SK-N-SH treated with all-trans-retinoic acid at 6 μM for 48 hours (cell line): ENCODE measurements around the gene GORAB.
A peak's percentile ranks its signal among the peaks of the same experiment; 100 is the strongest.

Source experiments
- ATAC-seq: fragments of 200-7000 bp; cut with Tn5 transposase; 3 replicates; pipeline ENCODE4 v1.9.1; 2020; ENCODE audit warnings: mild to moderate bottlenecking, moderate library complexity
- ARNTL ChIP-seq: fragments of 450-650 bp; formaldehyde crosslinking; IDR thresholded peaks from 2 replicates; pipeline ENCODE4 v1.5.0; 2020; ENCODE audit warnings: low read depth, mild to moderate bottlenecking, moderate library complexity, borderline replicate concordance
- BACH2 ChIP-seq: fragments of 250-450 bp; sonication (Bioruptor Pico); IDR thresholded peaks from 2 replicates; pipeline ENCODE4 v1.9.0; 2021; ENCODE audit warnings: mild to moderate bottlenecking, borderline replicate concordance
- CSRNP3 ChIP-seq: fragments of 250-450 bp; sonication (Bioruptor Pico); IDR thresholded peaks from 2 replicates; pipeline ENCODE4 v1.5.1; 2021; ENCODE audit warnings: mild to moderate bottlenecking, moderate library complexity
- ESRRG ChIP-seq: fragments of 250-450 bp; sonication (Bioruptor Pico); IDR thresholded peaks from 2 replicates; pipeline ENCODE4 v1.6.1; 2021; ENCODE audit warnings: mild to moderate bottlenecking
- GLIS3 ChIP-seq: fragments of 250-450 bp; sonication (Bioruptor Pico); IDR thresholded peaks from 2 replicates; pipeline ENCODE4 v1.5.0; 2020; ENCODE audit warnings: mild to moderate bottlenecking, moderate library complexity
- ISL1 ChIP-seq: fragments of 250-450 bp; sonication (Bioruptor Pico); IDR thresholded peaks from 2 replicates; pipeline ENCODE4 v2.1.2; 2022; ENCODE audit warnings: mild to moderate bottlenecking, moderate library complexity
- OSR1 ChIP-seq: fragments of 250-450 bp; sonication (Bioruptor Pico); IDR thresholded peaks from 2 replicates; pipeline ENCODE4 v1.8.0; 2022; ENCODE audit warnings: moderate library complexity, mild to moderate bottlenecking, inconsistent platforms
- PATZ1 ChIP-seq: fragments of 250-450 bp; sonication (Bioruptor Pico); IDR thresholded peaks from 2 replicates; pipeline ENCODE4 v1.8.0; 2020; ENCODE audit warnings: mild to moderate bottlenecking, moderate library complexity, borderline replicate concordance
- PPARA ChIP-seq: fragments of 250-450 bp; sonication (Bioruptor Pico); IDR thresholded peaks from 2 replicates; pipeline ENCODE4 v1.5.0; 2020; ENCODE audit warnings: mild to moderate bottlenecking, borderline replicate concordance
- SNAI2 ChIP-seq: fragments of 250-450 bp; sonication (Bioruptor Pico); IDR thresholded peaks from 2 replicates; pipeline ENCODE4 v1.5.0; 2020; ENCODE audit warnings: mild to moderate bottlenecking, moderate library complexity
- TCF4 ChIP-seq: fragments of 250-450 bp; sonication (Bioruptor Pico); IDR thresholded peaks from 2 replicates; pipeline ENCODE4 v1.8.0; 2021; ENCODE audit warnings: mild to moderate bottlenecking, moderate library complexity, borderline replicate concordance
- TOX ChIP-seq: fragments of 250-450 bp; sonication (Bioruptor Pico); IDR thresholded peaks from 2 replicates; pipeline ENCODE4 v1.8.0; 2021; ENCODE audit warnings: mild to moderate bottlenecking, moderate library complexity, borderline replicate concordance
- TSHZ2 ChIP-seq: fragments of 250-450 bp; sonication (Bioruptor Pico); IDR thresholded peaks from 2 replicates; pipeline ENCODE4 v1.5.0; 2020; ENCODE audit warnings: mild to moderate bottlenecking, moderate library complexity
- ZC3H10 ChIP-seq: fragments of 250-450 bp; sonication (Bioruptor Pico); IDR thresholded peaks from 2 replicates; pipeline ENCODE4 v1.5.1; 2021; ENCODE audit warnings: mild to moderate bottlenecking, moderate library complexity
- ZFP3 ChIP-seq: fragments of 250-450 bp; sonication (Bioruptor Pico); IDR thresholded peaks from 2 replicates; pipeline ENCODE4 v1.5.0; 2020; ENCODE audit warnings: mild to moderate bottlenecking, moderate library complexity
- ZNF565 ChIP-seq: fragments of 450-650 bp; formaldehyde crosslinking; conservative IDR thresholded peaks from 2 replicates; pipeline ENCODE4 v1.5.0; 2020; ENCODE audit warnings: low read depth, mild to moderate bottlenecking, moderate library complexity
- ZNF70 ChIP-seq: fragments of 450-650 bp; formaldehyde crosslinking; IDR thresholded peaks from 2 replicates; pipeline ENCODE4 v1.5.0; 2020; ENCODE audit warnings: mild to moderate bottlenecking, moderate library complexity
- ZNF8 ChIP-seq: fragments of 450-650 bp; formaldehyde crosslinking; IDR thresholded peaks from 2 replicates; pipeline ENCODE4 v1.5.0; 2020; ENCODE audit warnings: mild to moderate bottlenecking, moderate library complexity
- TF ChIP-seq, protein P1 (sequence below): fragments of 250-450 bp; sonication (Bioruptor Pico); IDR thresholded peaks from 2 replicates; pipeline ENCODE4 v1.8.0; 2021; ENCODE audit warnings: low read depth, mild to moderate bottlenecking, moderate library complexity, borderline replicate concordance

GORAB gene

GRCh38 chr1:170510163-170510562, 21.8 kb upstream of the GORAB start:
- TF ChIP-seq ZNF8 = no peak
- no peak for TF ChIP-seq PPARA (CRISPR knock-in tag)
- TF ChIP-seq OSR1 (CRISPR knock-in tag) = no peak
- TF ChIP-seq ZFP3 (CRISPR knock-in tag) = no peak
- no peak for TF ChIP-seq ZNF70 (CRISPR knock-in tag)
- TF ChIP-seq PATZ1 (CRISPR knock-in tag) = no peak
- no peak for TF ChIP-seq BACH2 (CRISPR knock-in tag)
- TF ChIP-seq TCF4 (CRISPR knock-in tag) = no peak
- no peak for TF ChIP-seq TSHZ2 (CRISPR knock-in tag)
- TF ChIP-seq ESRRG (CRISPR knock-in tag) = no peak
- TF ChIP-seq, all 23 proteins: peak for 0
- peak; percentile 63 for ATAC-seq

GRCh38 chr1:170511038-170511437, 20.9 kb upstream of the GORAB start:
- no peak for ATAC-seq
- TF ChIP-seq GLIS3 (CRISPR knock-in tag) = no peak
- no peak for TF ChIP-seq PATZ1 (CRISPR knock-in tag)
- TF ChIP-seq ZNF8 = no peak
- TF ChIP-seq ZC3H10 (CRISPR knock-in tag) = no peak
- TF ChIP-seq SNAI2 = no peak
- no peak for TF ChIP-seq ZNF70 (CRISPR knock-in tag)
- no peak for TF ChIP-seq ESRRG (CRISPR knock-in tag)
- no peak for TF ChIP-seq OSR1 (CRISPR knock-in tag)
- TF ChIP-seq TOX = no peak
- TF ChIP-seq TSHZ2 (CRISPR knock-in tag) = no peak
- TF ChIP-seq CSRNP3 (CRISPR knock-in tag) = no peak
- TF ChIP-seq, protein P1, sequence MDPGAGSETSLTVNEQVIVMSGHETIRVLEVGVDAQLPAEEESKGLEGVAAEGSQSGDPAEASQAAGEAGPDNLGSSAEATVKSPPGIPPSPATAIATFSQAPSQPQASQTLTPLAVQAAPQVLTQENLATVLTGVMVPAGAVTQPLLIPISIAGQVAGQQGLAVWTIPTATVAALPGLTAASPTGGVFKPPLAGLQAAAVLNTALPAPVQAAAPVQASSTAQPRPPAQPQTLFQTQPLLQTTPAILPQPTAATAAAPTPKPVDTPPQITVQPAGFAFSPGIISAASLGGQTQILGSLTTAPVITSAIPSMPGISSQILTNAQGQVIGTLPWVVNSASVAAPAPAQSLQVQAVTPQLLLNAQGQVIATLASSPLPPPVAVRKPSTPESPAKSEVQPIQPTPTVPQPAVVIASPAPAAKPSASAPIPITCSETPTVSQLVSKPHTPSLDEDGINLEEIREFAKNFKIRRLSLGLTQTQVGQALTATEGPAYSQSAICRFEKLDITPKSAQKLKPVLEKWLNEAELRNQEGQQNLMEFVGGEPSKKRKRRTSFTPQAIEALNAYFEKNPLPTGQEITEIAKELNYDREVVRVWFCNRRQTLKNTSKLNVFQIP = no peak
- TF ChIP-seq ZNF565 (CRISPR knock-in tag) = no peak
- no peak for TF ChIP-seq TCF4 (CRISPR knock-in tag)
- no peak for TF ChIP-seq ZFP3 (CRISPR knock-in tag)
- TF ChIP-seq ISL1 (CRISPR knock-in tag) = no peak
- no peak for TF ChIP-seq ARNTL (CRISPR knock-in tag)
- no peak for TF ChIP-seq BACH2 (CRISPR knock-in tag)
- no peak for TF ChIP-seq PPARA (CRISPR knock-in tag)
- TF ChIP-seq, all 23 proteins: peak for 0
